Measurements from ENCODE around the gene SHISAL1.

Gene SHISAL1

GRCh38 chr22:44351037-44351436 lies 38.3 kb upstream of the SHISAL1 start:
- Mint-ChIP-seq H3K36me3 (ENCODE audit: low read depth) (no peaks in the 10 kb centered on the region), H3K27ac (no peak overlapping the region), H3K4me3 (no peak overlapping the region), H3K4me1 (ENCODE audit: low read depth) (peaks cover 2% of the 10 kb centered on the region), H3K27me3 (ENCODE audit: low read depth) (peaks cover 6% of the 10 kb centered on the region), H3K9me3 (no peaks in the 10 kb centered on the region)

- Mint-ChIP-seq H3K4me3 (no peak overlapping the region), H3K27ac (no peak overlapping the region), H3K4me1 (ENCODE audit: low read depth) (peaks cover 2% of the 10 kb centered on the region), H3K36me3 (ENCODE audit: low read depth) (no peaks in the 10 kb centered on the region), H3K9me3 (no peaks in the 10 kb centered on the region), H3K27me3 (ENCODE audit: low read depth) (peaks cover 6% of the 10 kb centered on the region)
Measured at GRCh38 chr22:44349594-44349993, 36.8 kb upstream of the SHISAL1 start.

GRCh38 chr22:44348971-44349560 lies 36.3 kb upstream of the SHISAL1 start:
- no peak overlapping the region for H3K27ac Mint-ChIP-seq
- no peaks in the 10 kb centered on the region for H3K9me3 Mint-ChIP-seq
- H3K4me3 Mint-ChIP-seq: no peak overlapping the region
- H3K36me3 Mint-ChIP-seq (ENCODE audit: low read depth): no peaks in the 10 kb centered on the region
- peaks cover 6% of the 10 kb centered on the region for H3K27me3 Mint-ChIP-seq (ENCODE audit: low read depth)
- H3K4me1 Mint-ChIP-seq (ENCODE audit: low read depth): peaks cover 2% of the 10 kb centered on the region

- H3K9me3 Mint-ChIP-seq: no peaks in the 10 kb centered on the region
- H3K27ac Mint-ChIP-seq: no peak overlapping the region
- H3K4me1 Mint-ChIP-seq (ENCODE audit: low read depth): peaks cover 2% of the 10 kb centered on the region
- peaks cover 6% of the 10 kb centered on the region for H3K27me3 Mint-ChIP-seq (ENCODE audit: low read depth)
- H3K36me3 Mint-ChIP-seq (ENCODE audit: low read depth): no peaks in the 10 kb centered on the region
- H3K4me3 Mint-ChIP-seq: no peak overlapping the region
Measured at GRCh38 chr22:44347549-44347948, 34.8 kb upstream of the SHISAL1 start.

GRCh38 chr22:44347080-44347479 lies 34.3 kb upstream of the SHISAL1 start:
- H3K9me3 Mint-ChIP-seq: no peaks in the 10 kb centered on the region
- H3K27ac Mint-ChIP-seq: no peak overlapping the region
- peaks cover 2% of the 10 kb centered on the region for H3K4me1 Mint-ChIP-seq (ENCODE audit: low read depth)
- no peak overlapping the region for H3K4me3 Mint-ChIP-seq
- peaks cover 6% of the 10 kb centered on the region for H3K27me3 Mint-ChIP-seq (ENCODE audit: low read depth)
- H3K36me3 Mint-ChIP-seq (ENCODE audit: low read depth): no peaks in the 10 kb centered on the region

- Mint-ChIP-seq H3K4me3 (no peak overlapping the region), H3K4me1 (ENCODE audit: low read depth) (no peaks in the 10 kb centered on the region), H3K9me3 (no peaks in the 10 kb centered on the region), H3K27me3 (ENCODE audit: low read depth) (peaks cover 3% of the 10 kb centered on the region), H3K27ac (no peak overlapping the region), H3K36me3 (ENCODE audit: low read depth) (no peaks in the 10 kb centered on the region)
Measured at GRCh38 chr22:44345872-44346271, 33.1 kb upstream of the SHISAL1 start.

- H3K27me3 Mint-ChIP-seq (ENCODE audit: low read depth): peaks cover 3% of the 10 kb centered on the region
- no peak overlapping the region for H3K4me3 Mint-ChIP-seq
- no peaks in the 10 kb centered on the region for H3K4me1 Mint-ChIP-seq (ENCODE audit: low read depth)
- H3K36me3 Mint-ChIP-seq (ENCODE audit: low read depth): no peaks in the 10 kb centered on the region
- H3K9me3 Mint-ChIP-seq: no peaks in the 10 kb centered on the region
- no peak overlapping the region for H3K27ac Mint-ChIP-seq
Measured at GRCh38 chr22:44344407-44344806, 31.7 kb upstream of the SHISAL1 start.

GRCh38 chr22:44342347-44342956 lies 29.7 kb upstream of the SHISAL1 start:
- Mint-ChIP-seq H3K4me1 (ENCODE audit: low read depth) (no peaks in the 10 kb centered on the region), H3K27ac (no peak overlapping the region), H3K9me3 (no peaks in the 10 kb centered on the region), H3K27me3 (ENCODE audit: low read depth) (no peaks in the 10 kb centered on the region), H3K36me3 (ENCODE audit: low read depth) (no peaks in the 10 kb centered on the region), H3K4me3 (no peak overlapping the region)

- no peaks in the 10 kb centered on the region for H3K4me1 Mint-ChIP-seq (ENCODE audit: low read depth)
- no peak overlapping the region for H3K4me3 Mint-ChIP-seq
- no peak overlapping the region for H3K27ac Mint-ChIP-seq
- no peaks in the 10 kb centered on the region for H3K36me3 Mint-ChIP-seq (ENCODE audit: low read depth)
- no peaks in the 10 kb centered on the region for H3K9me3 Mint-ChIP-seq
- H3K27me3 Mint-ChIP-seq (ENCODE audit: low read depth): no peaks in the 10 kb centered on the region
Measured at GRCh38 chr22:44341431-44342346, 28.9 kb upstream of the SHISAL1 start.

- H3K4me3 Mint-ChIP-seq: no peak overlapping the region
- no peaks in the 10 kb centered on the region for H3K36me3 Mint-ChIP-seq (ENCODE audit: low read depth)
- no peak overlapping the region for H3K27ac Mint-ChIP-seq
- no peaks in the 10 kb centered on the region for H3K27me3 Mint-ChIP-seq (ENCODE audit: low read depth)
- H3K4me1 Mint-ChIP-seq (ENCODE audit: low read depth): no peaks in the 10 kb centered on the region
- no peaks in the 10 kb centered on the region for H3K9me3 Mint-ChIP-seq
Measured at GRCh38 chr22:44340271-44341239, 27.8 kb upstream of the SHISAL1 start.

- no peaks in the 10 kb centered on the region for H3K36me3 Mint-ChIP-seq (ENCODE audit: low read depth)
Measured at GRCh38 chr22:44338906-44339305, 26.2 kb upstream of the SHISAL1 start.

GRCh38 chr22:44338177-44338810 lies 25.5 kb upstream of the SHISAL1 start:
- Mint-ChIP-seq H3K27me3 (ENCODE audit: low read depth) (no peaks in the 10 kb centered on the region), H3K36me3 (ENCODE audit: low read depth) (no peaks in the 10 kb centered on the region), H3K9me3 (no peaks in the 10 kb centered on the region), H3K27ac (no peak overlapping the region), H3K4me1 (ENCODE audit: low read depth) (no peaks in the 10 kb centered on the region), H3K4me3 (no peak overlapping the region)

More at GRCh38 chr22:44338906-44339305, 26.2 kb upstream of the SHISAL1 start:
- no peak overlapping the region for H3K4me3 Mint-ChIP-seq
- H3K27me3 Mint-ChIP-seq (ENCODE audit: low read depth): no peaks in the 10 kb centered on the region
- H3K4me1 Mint-ChIP-seq (ENCODE audit: low read depth): no peaks in the 10 kb centered on the region
- H3K9me3 Mint-ChIP-seq: no peaks in the 10 kb centered on the region
- H3K27ac Mint-ChIP-seq: no peak overlapping the region

- Mint-ChIP-seq H3K4me1 (ENCODE audit: low read depth) (no peaks in the 10 kb centered on the region), H3K27me3 (ENCODE audit: low read depth) (peaks cover 5% of the 10 kb centered on the region), H3K27ac (no peak overlapping the region), H3K4me3 (no peak overlapping the region), H3K9me3 (no peaks in the 10 kb centered on the region), H3K36me3 (ENCODE audit: low read depth) (no peaks in the 10 kb centered on the region)
Measured at GRCh38 chr22:44337678-44338004, 24.9 kb upstream of the SHISAL1 start.
